Body of pancreas (tissue), 4 donors: Measurements from ENCODE around the gene RSAD2.

Source experiments
- CTCF ChIP-seq, 7 experiments: fragments of 450-650 bp in 4 of 7; fragments of 200-600 bp in 3 of 7; sonication (generic) in 3 of 7; IDR thresholded peaks; one replicate each; pipeline ENCODE4 v1.5.1; 2016 to 2019; ENCODE audit warnings: antibody characterized with exemption in 7 of 7
- POLR2A ChIP-seq, 3 donors: fragments of 450-650 bp; IDR thresholded peaks; one replicate each; pipeline ENCODE4 v1.6.1; 2016; ENCODE audit warnings: antibody characterized with exemption in 3 of 3, mild to moderate bottlenecking in 2 of 3

- TF ChIP-seq POLR2A (IDR thresholded peaks at IDR 0.05) (no peak), CTCF (IDR thresholded peaks at IDR 0.05) (no peak)
Measured at GRCh38 chr2:6923319-6923718, 45.7 kb downstream of the RSAD2 start.
